HepG2 (cell line): ENCODE data around the gene NEAT1. TPM values are rescaled to one million over a fixed set of nuclear protein-coding genes. Genes with fewer than 3 reads are reported as not detected.

Experiments
- FOSL2 ChIP-seq: sonication (generic); formaldehyde crosslinking; IDR thresholded peaks from 2 replicates; pipeline ENCODE4 v1.4.0; 2020; ENCODE audit warnings: missing genetic modification reagents
- GATAD1 ChIP-seq: IDR thresholded peaks from 2 replicates; pipeline ENCODE4 v1.6.1; 2016; ENCODE audit warnings: missing genetic modification reagents, missing compliant biosample characterization
- KLF15 ChIP-seq: sonication (generic); formaldehyde crosslinking; IDR thresholded peaks from 2 replicates; pipeline ENCODE4 v1.8.1; 2023; ENCODE audit warnings: borderline replicate concordance, mild to moderate bottlenecking, inconsistent platforms, missing genetic modification reagents, mixed read lengths
- PAF1 ChIP-seq: IDR thresholded peaks from 2 replicates; pipeline ENCODE4 v1.6.1; 2016; ENCODE audit warnings: missing genetic modification reagents, missing compliant biosample characterization
- POLR2A ChIP-seq, 2 experiments: IDR thresholded peaks; 2 replicates each; pipeline ENCODE4 v1.6.1; 2011; ENCODE audit warnings: low read depth in 2 of 2, low read length in 2 of 2, mild to moderate bottlenecking in 1 of 2, moderate library complexity in 1 of 2; ENCODE audit not compliant: insufficient read depth in 1 of 2
- RBM22 ChIP-seq: fragments of 200-400 bp; formaldehyde crosslinking; optimal IDR thresholded peaks from 2 replicates; pipeline ENCODE3; 2017; ENCODE audit warnings: mild to moderate bottlenecking, low read length, moderate library complexity
- ZBTB21 ChIP-seq: sonication (generic); formaldehyde crosslinking; IDR thresholded peaks from 2 replicates; pipeline ENCODE4 v1.4.0; 2020; ENCODE audit warnings: missing genetic modification reagents
- ZFP1 ChIP-seq: IDR thresholded peaks from 2 replicates; pipeline ENCODE4 v1.6.1; 2016
- ZNF572 ChIP-seq: sonication (generic); formaldehyde crosslinking; IDR thresholded peaks from 2 replicates; pipeline ENCODE4 v1.5.1; 2020; ENCODE audit warnings: mild to moderate bottlenecking, missing genetic modification reagents
- polyA plus RNA-seq, 8 experiments: library from polyadenylated mRNA; depleted of rRNA in 3 of 8; stranded (reverse) in 7 of 8; unstranded in 1 of 8; fragments of >200 nt; fragmentation: Illumina TruSeq in 4 of 8; extraction: Trizol in 4 of 8; gene quantifications; 2 replicates each; pipeline versions ENCODE4 v1.2.1 to v1.2.3, GENCODE V29; 2011 to 2016; ENCODE audit warnings: low read depth in 4 of 8, missing spikeins in 1 of 8, mixed read lengths in 1 of 8; ENCODE audit not compliant: insufficient read depth in 1 of 8
- total RNA-seq, 5 experiments: library from RNA; depleted of rRNA; stranded (reverse); fragments of >200 nt; fragmentation: Illumina TruSeq; extraction: Trizol; gene quantifications; 2 replicates each; pipeline ENCODE4 v1.2.3, GENCODE V29; 2016; ENCODE audit warnings: low read depth in 1 of 5
- TF ChIP-seq, protein P1 (sequence below): sonication (generic); formaldehyde crosslinking; IDR thresholded peaks from 2 replicates; pipeline ENCODE4 v1.5.1; 2020; ENCODE audit warnings: missing genetic modification reagents, mild to moderate bottlenecking, borderline replicate concordance
- TF ChIP-seq, protein P2 (sequence below): sonication (generic); formaldehyde crosslinking; IDR thresholded peaks from 2 replicates; pipeline ENCODE4 v1.4.0; 2020; ENCODE audit warnings: missing genetic modification reagents

NEAT1 gene
- total and polyA plus RNA-seq, 2 of the 13 experiments (the other 11 are each of a cell fraction or from before 2014, with no cell fraction given): 20.5 to 41.2 TPM

DNA sequence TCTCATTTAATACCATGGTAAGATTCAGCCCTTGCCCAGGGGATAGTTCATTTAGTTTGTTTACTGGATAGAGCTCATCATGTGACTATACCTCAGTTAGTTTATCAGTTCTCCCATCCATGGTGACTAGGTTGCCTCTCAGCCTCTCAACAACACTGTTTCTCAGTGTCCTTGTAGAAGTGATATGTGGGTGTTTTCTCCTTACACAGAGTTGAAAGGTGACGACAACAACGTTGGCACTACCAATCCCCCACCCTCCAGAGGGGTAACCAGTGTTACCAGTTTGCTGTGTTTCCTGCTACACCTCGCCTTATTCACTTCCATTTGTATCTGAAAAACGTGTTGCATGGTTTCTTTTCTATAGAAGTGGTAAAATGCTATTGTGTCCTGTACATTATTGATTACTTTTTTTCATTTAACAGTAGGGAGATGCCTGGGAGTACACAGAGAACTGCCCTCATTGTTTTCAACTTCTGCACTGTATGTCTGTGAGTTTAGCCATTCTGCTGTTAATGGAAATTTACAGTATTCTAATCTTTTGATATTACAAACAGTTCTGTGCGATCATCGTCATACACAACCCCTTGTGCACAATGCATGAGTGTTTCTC lies 11.6 kb downstream of the NEAT1 start (continued):
- 0 out of 2 replicates have a peak, but pooled peaks have one; percentile 8 for TF ChIP-seq GATAD1 (CRISPR knock-in tag)
- no peak for TF ChIP-seq ZNF572 (CRISPR knock-in tag)
- no peak for TF ChIP-seq KLF15 (CRISPR knock-in tag)
- no peak for TF ChIP-seq ZBTB21
- TF ChIP-seq PAF1 (CRISPR knock-in tag): peak; percentile 79
- TF ChIP-seq, protein P1, sequence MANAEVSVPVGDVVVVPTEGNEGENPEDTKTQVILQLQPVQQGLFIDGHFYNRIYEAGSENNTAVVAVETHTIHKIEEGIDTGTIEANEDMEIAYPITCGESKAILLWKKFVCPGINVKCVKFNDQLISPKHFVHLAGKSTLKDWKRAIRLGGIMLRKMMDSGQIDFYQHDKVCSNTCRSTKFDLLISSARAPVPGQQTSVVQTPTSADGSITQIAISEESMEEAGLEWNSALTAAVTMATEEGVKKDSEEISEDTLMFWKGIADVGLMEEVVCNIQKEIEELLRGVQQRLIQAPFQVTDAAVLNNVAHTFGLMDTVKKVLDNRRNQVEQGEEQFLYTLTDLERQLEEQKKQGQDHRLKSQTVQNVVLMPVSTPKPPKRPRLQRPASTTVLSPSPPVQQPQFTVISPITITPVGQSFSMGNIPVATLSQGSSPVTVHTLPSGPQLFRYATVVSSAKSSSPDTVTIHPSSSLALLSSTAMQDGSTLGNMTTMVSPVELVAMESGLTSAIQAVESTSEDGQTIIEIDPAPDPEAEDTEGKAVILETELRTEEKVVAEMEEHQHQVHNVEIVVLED (CRISPR knock-in tag): no peak
- peak; percentile 59 to 82 for TF ChIP-seq POLR2A (IDR thresholded peaks at IDR 0.05; ENCODE audit: insufficient read depth in 1 of 2, low read depth in 2 of 2, low read length in 2 of 2)
- peak; percentile 74 for TF ChIP-seq RBM22
- no peak for TF ChIP-seq FOSL2
- TF ChIP-seq, protein P2, sequence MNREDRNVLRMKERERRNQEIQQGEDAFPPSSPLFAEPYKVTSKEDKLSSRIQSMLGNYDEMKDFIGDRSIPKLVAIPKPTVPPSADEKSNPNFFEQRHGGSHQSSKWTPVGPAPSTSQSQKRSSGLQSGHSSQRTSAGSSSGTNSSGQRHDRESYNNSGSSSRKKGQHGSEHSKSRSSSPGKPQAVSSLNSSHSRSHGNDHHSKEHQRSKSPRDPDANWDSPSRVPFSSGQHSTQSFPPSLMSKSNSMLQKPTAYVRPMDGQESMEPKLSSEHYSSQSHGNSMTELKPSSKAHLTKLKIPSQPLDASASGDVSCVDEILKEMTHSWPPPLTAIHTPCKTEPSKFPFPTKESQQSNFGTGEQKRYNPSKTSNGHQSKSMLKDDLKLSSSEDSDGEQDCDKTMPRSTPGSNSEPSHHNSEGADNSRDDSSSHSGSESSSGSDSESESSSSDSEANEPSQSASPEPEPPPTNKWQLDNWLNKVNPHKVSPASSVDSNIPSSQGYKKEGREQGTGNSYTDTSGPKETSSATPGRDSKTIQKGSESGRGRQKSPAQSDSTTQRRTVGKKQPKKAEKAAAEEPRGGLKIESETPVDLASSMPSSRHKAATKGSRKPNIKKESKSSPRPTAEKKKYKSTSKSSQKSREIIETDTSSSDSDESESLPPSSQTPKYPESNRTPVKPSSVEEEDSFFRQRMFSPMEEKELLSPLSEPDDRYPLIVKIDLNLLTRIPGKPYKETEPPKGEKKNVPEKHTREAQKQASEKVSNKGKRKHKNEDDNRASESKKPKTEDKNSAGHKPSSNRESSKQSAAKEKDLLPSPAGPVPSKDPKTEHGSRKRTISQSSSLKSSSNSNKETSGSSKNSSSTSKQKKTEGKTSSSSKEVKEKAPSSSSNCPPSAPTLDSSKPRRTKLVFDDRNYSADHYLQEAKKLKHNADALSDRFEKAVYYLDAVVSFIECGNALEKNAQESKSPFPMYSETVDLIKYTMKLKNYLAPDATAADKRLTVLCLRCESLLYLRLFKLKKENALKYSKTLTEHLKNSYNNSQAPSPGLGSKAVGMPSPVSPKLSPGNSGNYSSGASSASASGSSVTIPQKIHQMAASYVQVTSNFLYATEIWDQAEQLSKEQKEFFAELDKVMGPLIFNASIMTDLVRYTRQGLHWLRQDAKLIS (CRISPR knock-in tag): 0 out of 2 replicates have a peak, but pooled peaks have one; percentile 38
- no peak for TF ChIP-seq ZFP1 (CRISPR knock-in tag)
